ENCODE results near the gene EP400.

- TF ChIP-seq ZNF567 (CRISPR knock-in tag; IDR thresholded peaks at IDR 0.05; ENCODE audit: borderline replicate concordance): no peak
- no peak for TF ChIP-seq CHD2 (IDR thresholded peaks at IDR 0.05; ENCODE audit: low read depth, low read length)
- no peak for TF ChIP-seq TCF7L2 (IDR thresholded peaks at IDR 0.05; ENCODE audit: low read depth, low read length)
- TF ChIP-seq ZNF407 (CRISPR knock-in tag; IDR thresholded peaks at IDR 0.05; ENCODE audit: not compliant biosample characterization): no peak
- TF ChIP-seq KLF16 (CRISPR knock-in tag; IDR thresholded peaks at IDR 0.05): no peak
- no peak for TF ChIP-seq ZNF614 (CRISPR knock-in tag; IDR thresholded peaks at IDR 0.05; ENCODE audit: borderline replicate concordance)
- no peak for TF ChIP-seq NBN (conservative IDR thresholded peaks at IDR 0.05)
- TF ChIP-seq SIN3A (IDR thresholded peaks at IDR 0.05; ENCODE audit: borderline replicate concordance, low read depth, low read length): no peak
- no peak for TF ChIP-seq ZBTB34 (CRISPR knock-in tag; IDR thresholded peaks at IDR 0.05)
- no peak for TF ChIP-seq CTCF (CRISPR knock-in tag; IDR thresholded peaks at IDR 0.05)
- TF ChIP-seq NFRKB (IDR thresholded peaks at IDR 0.05): no peak
- no peak for TF ChIP-seq CHCHD3 (CRISPR knock-in tag; IDR thresholded peaks at IDR 0.05)
- TF ChIP-seq NR2F1 (CRISPR knock-in tag; IDR thresholded peaks at IDR 0.05): no peak
Observed at GRCh38 chr12:132078190-132078589, 128.4 kb downstream of the EP400 start.
